GM18909 (cell line): ENCODE measurements around the gene OSBPL3.

Experiments
- ATAC-seq: cut with Tn5 transposase; IDR thresholded peaks from one replicate; pipeline ENCODE4 v1.9.1; 2021; ENCODE audit warnings: mild to moderate bottlenecking; ENCODE audit not compliant: unreplicated experiment, poor library complexity

The OSBPL3 gene

DNA sequence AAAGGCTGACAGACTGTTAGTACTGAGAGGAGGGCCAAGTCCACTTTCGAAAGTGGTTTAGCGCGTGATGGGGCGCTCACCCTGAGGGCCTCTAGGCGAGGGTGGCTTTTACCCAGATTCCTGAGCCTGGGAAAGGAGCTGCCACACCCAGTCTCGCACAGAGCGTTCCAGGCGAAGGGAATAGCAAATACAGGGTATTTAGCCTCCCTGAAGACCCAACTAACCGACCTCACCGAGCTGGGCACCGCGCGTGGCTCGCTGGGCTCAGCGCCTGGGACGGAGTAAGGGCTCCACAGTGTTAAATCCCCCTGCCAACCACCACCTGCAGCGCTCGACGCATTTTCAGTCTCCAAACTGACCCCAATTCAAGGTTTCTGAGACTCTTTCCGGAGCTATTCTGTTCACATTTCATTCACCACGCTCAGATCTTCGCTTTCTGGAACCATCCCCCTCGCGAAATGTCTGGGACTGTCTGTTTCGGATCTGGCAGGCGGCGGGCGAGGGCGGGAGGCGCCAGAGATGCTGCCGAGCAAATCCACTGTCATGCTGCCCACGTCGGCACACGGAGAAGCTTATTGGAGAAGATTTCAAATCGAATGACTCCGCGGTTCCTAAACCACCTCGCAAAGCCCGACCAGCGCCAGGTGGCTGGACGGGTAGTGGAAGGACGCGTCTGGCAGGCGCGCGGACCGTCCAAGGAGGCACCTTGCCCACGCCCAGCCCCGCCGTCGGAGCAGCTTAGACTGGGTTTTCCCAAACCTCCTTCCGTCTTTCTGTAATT lies 1.4 kb upstream of the OSBPL3 start:
- ATAC-seq, result no peak

DNA sequence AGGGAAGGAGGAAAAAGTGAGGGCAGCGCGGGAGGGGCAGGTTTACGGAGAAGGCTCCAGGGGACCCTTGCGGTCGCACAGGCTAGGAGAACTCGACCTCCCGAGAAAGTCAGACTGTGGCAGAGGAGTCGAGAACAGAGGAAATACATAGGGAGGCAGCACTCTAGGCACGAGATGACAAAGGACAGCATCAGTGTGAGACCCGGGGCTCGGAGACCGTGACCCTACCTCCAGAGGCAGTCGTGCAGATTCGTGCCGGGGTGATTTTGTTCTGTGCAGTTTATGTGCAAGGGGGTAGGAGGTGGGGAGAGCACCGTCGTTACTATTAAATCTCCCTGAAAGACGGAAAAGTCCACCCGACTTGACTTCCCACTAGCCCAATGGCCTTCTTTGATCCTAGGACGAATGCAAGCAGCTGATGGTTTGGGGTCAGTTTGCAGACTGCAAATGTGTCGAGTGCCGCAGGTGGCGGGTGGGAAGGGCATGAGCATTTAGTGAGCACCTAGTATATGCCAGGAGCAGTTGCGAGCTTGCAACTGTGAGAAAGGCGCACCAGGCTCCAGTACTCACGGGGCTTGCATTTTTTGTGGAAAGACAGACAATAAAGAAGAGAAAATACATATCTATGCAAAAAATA lies 674 bp upstream of the OSBPL3 start:
- peak; percentile 19 for ATAC-seq

DNA sequence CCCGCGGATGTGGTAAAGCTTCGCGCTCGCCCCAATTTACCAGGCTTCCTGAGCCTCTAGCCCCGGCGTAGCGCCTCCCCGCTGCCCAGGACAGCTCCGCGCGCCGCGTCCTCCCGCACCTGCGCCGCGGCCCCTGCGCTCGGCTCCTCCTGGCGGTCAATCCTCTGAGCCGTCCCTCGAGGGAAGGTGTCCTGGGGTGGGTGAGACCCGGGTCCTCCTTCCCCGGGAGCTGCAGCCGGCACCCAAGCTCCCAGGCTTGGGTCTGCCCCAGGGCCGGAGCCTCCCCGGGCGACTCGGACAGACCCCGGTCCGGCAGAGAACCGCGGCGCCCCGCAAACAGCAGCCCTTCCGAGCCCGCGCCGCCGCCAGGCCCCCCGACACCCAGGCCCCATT lies 512 bp downstream of the OSBPL3 start:
- ATAC-seq, result peak; percentile 53

DNA sequence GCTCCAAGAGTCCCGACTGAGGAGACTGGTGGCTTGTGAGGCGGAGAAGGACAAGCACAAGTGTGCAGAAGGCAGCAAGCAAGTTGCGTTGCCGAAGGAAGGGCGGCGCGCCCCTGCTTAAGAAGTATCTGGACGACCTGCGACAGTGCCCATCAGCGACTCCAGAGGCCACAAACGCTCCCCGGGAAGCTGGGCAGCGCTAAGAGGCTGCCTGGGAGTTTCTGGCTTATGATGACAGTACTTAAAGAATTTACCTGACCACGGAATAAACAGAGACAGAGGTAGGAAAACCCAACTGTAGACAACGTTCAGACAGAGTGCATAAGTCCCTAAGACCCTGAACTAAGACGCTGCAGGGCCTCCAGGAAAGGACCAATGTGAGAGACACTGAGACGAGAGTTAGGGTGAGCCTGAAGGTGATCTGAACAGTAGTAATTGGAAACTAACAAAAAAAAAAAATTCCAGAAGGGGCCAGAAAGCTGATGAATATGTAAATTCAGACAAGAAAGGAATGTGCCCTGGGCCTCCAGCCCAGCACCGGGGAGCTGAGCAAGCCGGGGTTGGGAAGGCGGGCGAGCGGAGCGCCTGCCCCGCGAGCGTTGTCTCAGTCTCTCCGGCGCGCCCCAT lies 1.0 kb downstream of the OSBPL3 start:
- peak; percentile 1 for ATAC-seq

DNA sequence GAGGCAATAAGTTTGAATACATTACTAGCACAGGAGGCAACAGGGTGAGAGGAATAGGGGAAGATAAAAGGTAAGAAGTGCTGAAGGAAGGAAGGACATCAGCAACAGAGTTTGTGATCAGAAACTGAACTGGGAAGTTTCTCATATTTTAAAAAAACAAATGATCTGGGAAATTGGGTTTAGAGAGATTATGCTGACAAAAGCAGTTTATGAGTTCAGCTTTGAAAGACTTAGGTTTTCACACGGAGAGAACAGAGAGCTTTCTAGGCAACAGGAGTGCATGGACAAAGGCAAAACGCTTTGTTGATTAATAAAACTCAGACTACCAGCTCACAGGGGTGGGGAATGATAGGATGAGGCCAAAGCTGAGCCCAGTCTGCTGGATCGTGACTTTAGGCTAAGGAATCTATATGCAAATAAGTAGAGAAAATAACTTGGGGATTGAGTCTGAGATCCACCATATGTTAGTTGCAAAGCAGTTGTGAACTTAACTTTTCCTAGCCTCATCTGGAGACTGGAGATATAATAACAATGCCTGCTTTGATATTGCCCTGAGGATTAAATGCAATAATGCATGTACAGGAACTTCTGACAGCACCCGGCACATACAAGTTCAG lies 4.2 kb downstream of the OSBPL3 start:
- no peak for ATAC-seq

DNA sequence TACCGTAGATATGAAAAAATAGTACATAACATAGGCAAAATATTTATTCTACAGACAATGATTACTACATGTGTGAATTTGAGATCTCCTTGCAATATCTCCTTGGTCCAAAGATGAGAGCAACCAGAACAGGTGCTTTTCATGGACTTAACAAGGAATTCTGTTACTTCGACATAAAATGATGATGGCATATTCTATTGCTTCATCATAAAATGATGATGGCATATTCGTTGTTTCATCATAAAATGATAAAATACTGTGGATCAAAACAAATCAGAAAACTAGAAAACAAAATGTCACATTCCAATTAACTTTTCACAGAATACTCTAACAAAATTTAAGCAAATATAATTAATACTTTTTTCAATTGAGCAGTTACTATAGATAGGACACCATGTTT lies 4.8 kb downstream of the OSBPL3 start:
- ATAC-seq, result no peak

DNA sequence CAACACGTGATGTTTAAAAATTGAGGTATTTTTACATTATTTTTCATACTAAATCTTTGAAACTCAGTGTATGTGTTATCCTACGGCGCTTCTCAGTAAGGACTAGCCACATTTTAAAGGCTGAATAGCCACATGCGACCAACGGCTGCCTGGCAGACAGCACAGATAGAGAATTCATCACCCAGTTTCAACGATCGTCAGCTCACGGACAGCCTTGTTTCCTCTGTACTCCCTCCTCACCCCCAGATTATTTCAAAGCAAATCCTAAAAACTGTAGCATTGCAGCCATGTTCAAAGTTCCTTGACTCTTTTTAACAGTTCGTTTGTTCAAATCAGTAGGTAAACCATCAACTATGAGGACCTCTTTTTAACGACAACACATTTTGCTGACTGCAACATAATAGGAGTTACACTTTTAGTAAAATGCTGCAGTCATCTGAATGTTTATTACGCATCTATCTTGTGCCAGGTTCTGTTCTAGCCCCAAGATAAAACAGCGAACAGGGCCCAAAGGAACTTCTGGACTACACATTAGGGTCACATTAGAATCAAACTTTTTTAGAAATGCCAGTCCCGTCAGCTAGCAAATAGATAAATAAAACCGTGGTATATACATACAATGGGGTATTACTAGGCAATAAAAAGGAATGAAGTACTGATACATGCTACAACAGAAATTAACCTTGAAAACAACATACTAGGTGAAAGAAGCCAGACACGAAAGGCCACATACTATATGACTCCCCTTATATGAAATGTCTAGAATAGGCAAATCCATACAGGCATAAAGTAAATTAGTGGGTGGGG lies 5.7 kb downstream of the OSBPL3 start:
- no peak for ATAC-seq

DNA sequence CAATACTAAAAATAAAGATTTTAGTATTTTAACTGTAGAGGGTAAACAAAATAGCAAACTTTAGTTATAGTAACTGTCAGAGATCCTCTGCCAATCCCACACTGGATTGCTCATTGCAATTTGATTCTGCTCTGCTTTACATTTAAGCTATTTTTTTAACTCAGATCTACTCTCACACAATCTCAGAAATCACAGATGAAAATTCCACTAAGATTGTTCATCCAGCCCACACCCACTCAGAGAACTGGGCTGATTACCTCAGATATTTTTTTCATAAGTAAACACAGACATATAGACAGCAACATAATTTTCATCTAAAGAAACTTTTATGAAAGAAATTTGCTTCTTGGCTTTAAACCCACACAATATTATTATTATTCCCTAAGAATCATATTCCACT lies 7.0 kb downstream of the OSBPL3 start:
- ATAC-seq, result no peak

DNA sequence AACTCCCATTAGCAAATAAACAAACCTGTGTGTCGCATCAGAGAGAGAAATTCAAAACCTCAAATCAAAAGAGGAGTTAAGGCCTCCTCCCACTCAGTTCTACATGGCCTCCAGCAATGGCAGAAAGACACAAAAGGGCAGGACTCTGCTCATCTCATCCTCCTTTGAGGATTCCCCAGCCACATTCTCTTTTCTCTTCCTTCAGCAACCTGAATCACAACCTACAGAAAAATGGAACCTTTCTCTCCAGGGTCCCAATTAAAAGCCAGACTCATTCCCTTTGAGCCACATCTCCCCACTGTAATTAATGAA lies 7.9 kb downstream of the OSBPL3 start:
- ATAC-seq, result no peak

DNA sequence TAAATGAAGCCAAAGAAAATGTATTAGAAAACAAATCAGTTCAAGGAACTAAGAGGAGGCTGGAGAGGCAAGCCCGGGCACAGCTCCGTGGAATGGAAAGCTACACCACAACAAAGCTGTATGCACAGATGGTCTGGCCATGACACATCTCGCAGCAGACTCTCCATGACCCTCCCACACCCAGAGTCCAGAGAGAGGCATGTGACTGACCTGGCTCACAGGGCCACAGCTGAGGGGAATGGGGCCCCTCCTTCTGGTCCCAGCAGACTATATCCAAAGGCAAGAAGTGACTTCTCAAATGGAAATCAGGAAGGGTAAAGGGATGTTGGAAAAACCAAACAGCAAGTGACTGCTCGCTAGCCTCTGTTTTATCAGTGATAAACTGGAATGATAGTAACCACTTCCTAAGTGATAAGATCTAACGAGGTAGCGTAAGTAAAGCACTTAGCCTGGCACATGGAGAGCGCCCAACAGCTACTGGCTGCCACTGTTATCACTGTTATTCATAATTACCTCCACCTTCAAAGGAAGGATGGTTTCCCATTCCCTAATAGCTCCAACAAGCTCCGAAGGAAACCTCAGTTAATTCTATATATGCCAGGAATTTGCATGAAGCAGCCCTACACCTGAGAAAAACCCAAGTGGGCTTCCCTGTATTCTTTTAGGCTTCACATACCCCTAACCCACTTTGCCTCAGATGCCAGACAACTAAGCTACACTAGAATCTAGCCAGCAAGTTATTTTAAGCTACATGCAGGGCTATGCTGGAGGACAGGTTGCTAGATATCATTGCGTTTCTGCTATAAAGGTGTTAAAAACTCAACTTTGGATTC lies 8.4 kb downstream of the OSBPL3 start:
- no peak for ATAC-seq

DNA sequence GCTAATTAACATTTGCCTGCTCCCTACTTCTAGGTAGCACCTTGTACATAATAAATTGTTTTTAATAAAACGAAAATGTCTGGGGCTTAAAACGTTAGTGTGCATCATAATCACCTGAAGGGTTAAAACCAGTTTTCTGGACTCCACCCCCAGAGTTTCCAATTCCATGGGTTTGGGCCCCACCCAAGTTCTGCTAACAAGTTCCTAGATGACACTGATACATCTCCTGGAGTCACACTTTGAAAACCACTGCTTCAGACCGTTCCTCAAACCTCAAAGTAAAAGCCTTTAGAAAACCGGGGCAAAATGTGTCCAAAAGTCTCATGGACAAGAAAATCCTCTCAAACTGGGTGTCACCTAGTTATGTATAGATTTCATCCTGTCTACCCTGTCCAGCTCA lies 9.3 kb downstream of the OSBPL3 start:
- no peak for ATAC-seq

DNA sequence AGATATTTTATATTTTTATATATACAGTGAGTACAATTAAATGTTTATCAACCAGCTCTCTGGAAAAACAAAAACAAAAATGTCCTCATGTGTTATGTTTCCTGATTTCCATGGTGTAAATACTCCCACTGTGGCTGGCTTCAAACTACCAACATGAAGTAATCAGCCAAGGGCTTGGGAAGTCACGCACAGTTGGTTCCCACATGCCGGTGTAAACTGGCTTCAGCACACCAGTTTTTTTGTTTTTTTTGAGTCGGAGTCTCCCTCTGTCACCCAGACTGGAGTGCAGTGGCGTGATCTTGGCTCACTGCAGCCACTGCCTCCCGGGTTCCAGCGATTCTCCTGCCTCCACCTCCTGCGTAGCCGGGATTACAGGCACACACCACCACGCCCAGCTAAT lies 11.8 kb downstream of the OSBPL3 start:
- ATAC-seq, result no peak

DNA sequence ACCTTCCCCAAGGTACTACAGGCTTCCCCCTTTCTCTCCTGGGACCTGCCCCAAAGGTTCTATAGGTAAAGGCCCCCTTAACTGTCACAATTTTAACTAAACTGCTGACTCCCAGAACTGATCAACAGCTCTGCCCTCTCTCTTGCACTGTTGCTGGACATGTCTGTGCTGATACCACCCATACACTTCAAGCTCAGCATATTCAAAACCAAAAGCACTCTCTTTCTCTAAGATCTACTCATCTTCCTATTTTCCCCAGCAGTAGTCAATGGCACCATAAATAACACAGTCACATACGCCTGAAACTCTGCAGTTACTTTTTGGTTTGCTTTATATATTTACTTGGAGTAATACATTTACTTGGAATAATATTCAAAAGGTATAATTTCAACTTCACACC lies 12.3 kb downstream of the OSBPL3 start:
- ATAC-seq, result no peak

DNA sequence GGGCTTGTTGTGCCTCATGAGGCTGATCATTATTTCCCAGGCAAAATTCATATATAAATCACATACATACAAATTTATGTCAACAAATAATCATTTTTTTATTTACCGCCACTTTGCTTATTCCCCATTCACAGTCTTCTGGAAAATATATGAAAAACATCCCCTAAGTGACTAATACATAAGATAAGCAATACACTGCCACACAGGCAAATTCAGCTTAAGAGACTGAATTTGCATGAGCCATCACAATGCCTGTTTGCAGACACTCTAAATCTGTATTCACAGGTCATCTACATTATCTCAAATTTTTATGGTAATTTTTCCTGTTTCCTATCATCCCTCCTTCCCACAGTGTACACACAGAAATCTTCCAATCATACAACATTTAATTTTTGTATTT lies 13.2 kb downstream of the OSBPL3 start:
- no peak for ATAC-seq

DNA sequence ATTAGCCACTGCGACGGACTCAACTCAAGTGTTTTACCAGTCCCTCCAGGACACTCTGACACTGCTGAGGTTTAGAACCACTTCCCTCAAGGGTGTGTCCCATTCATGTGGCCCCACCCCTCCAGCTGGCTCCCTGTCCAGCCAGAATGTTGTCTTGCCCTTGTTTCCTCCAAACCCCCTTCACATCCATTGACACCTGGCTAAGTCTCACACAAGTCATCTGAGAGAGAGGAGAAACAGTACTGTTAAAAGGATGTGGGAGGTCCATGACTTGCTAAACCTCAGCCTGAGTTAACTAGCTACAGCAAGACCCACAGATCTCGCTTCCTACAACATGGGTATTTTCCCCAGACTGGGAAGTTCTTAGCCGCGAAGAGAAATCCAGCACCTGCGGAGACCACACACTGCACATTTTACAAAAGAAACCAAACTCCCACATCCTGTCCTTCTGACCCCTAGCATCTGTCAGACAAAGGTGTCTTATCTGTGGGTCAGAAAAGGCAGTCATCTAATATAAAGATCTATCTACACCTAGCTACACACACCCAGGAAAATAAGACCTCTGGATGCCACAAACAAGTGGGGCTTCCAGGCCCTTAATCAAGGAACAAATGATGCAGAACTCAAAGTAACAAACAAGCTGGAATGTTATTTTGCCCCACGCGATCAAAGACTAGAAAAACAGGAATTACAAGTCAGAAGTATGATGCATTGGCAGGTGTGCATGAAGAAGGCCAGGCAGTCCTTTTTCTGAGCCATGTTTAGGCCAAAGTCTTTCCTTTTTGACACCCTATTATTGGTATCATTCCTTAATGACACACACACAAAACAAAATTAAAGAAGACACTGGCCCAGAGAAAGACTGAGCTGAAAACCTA lies 13.9 kb downstream of the OSBPL3 start:
- ATAC-seq, result peak; percentile 85

DNA sequence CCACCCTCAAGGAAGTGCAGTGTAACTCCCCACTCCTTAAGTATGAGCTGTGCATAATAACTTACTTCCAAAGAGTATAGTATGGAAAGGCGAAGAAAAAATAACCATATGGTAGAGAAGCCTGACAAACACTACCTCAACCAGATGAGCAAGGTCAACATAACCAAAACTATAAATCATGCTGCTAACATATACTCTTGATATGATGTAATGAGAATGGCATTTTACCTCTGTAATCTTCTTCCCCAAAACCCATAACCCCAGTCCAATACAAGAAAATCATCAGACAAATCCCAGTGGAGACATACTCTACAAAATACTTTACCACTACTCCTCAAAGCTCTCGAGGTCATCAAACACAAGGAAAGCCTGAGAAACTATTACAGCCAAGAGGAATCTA lies 15.8 kb downstream of the OSBPL3 start:
- ATAC-seq, result no peak

DNA sequence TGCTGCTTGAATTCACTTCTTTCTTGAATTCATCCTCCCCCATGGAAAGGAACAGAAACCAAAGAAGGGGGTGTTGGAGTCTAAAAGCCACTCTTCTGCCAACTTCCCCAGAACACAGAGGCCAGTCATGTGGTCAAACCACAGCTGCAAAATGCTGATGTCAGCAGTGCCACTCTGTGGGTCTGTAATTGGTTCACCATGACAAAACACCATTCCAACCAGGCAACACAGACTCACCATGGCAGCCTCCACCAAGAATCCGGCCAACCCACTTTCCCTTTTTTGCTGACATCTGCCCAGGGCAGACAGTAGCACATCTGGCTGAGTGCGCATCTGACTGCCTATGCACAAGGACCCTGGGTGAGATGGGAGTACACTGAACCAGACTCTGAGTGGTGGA lies 16.8 kb downstream of the OSBPL3 start:
- ATAC-seq, result peak; percentile 28

DNA sequence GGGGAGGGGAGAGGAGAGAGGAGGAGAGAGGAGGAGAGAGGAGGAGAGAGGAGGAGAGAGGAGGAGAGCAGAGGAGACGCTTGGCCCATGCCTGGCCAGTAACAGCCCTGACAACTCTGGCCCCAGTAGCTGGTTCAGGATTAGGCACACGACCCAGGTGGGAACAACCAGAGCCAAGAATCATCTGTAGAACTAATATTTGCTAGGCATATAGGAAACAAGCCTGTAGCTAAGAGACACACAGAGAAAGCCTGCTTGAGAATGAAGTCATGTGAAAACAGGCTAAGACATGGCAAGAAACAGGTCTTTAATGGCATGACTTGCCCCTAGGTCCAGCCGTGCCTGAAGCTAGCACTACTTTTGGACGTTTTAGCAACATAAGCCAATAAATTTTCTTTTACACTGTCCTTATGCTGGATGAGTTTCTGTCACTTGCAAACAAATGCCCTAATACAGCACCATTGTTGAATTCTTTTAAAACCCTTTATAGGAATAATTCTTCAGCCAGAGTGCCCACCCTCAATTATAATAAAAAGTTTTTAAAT lies 17.5 kb downstream of the OSBPL3 start:
- ATAC-seq, result no peak
